Measurements from ENCODE around the gene PXMP4. TPM values are rescaled to one million over a fixed set of nuclear protein-coding genes. Genes with fewer than 3 reads are reported as not detected.
"Not testable (repeated sequence)": the region's sequence is repeated elsewhere in the genome, so short reads cannot be mapped to it uniquely, and the experiment has no call there.

The PXMP4 gene, protein sequence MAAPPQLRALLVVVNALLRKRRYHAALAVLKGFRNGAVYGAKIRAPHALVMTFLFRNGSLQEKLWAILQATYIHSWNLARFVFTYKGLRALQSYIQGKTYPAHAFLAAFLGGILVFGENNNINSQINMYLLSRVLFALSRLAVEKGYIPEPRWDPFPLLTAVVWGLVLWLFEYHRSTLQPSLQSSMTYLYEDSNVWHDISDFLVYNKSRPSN
- 7.7 TPM for polyA plus RNA-seq (2013, experiment 1 of 2; ENCODE audit: insufficient read length)
- 8.6 TPM for polyA plus RNA-seq (2013, experiment 2 of 2; ENCODE audit: insufficient read length)

DNA sequence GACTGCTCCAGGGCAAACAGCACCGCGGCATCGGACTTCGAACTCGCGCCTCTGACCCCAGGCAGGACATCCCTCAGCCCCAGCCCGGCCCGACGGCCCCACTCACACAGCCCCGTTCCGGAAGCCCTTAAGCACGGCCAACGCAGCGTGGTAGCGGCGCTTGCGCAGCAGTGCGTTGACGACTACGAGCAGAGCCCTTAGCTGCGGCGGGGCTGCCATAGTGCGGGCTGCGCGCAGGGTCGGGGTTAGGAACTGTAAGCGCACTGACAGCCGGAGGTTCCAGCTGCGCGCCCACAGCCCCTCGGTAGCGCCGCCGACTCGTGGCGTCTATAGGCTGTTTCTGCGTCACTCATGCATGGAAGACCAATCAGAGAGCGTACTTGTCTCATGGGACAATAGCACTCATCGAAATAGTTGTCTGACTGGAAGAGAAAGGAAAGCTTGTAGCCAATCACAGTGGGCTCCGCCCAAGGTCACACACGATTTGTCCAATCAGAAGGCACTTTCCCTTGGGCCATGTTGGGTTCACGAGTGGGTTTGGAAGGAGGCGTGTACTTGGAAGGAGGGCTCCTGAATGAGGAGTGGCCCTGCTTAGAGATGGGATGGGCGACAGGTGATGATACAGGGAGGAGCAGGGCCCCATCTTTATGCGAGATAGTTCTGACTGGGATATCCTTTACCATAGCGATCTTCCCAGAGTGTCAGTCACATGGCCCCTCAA lies at the start of gene PXMP4:
TSS of gene PXMP4 (minus strand) at position 322 of the 721 bp plus-strand sequence. CDS start at position 219, 103 bp downstream.
- DNase-seq, result peak; percentile 98

DNA sequence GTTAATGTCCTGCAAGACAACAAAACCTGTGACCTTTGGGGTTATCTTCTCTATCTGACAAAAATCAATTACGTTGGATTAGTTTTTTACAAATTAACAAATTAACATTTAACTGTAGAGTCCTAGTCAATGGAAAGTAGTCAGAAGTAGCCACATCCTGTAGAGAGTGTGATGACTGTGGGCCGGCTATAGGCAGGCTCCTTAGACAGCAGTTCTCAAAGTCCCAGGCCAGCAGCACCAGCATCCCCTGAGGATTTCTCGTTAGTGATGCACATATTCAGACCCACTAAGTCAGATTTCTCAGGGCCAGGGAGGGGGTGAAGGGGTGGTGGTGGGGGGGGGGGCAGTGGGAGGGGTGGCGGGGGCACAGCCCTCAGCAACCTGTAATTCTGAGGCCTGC lies 48.9 kb upstream of the PXMP4 start:
- DNase-seq, result no peak

DNA sequence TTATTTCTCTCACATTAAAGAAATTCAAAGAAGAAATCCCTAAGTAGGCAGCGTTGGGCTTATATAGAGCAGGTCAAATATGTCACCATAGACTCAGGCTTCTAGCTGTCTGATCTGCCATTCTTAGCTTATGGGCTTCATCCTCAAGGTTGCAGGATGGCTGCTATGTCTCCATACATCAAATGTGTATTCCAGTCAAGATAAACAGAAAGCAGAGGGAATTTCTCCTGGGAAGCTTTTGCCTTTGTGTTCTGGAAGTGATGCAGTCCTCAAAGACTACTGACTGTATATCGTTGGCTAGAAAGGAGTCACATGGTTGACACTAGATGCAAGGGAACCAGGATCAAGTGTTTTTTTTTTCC lies 47.6 kb upstream of the PXMP4 start:
- DNase-seq, result no peak

DNA sequence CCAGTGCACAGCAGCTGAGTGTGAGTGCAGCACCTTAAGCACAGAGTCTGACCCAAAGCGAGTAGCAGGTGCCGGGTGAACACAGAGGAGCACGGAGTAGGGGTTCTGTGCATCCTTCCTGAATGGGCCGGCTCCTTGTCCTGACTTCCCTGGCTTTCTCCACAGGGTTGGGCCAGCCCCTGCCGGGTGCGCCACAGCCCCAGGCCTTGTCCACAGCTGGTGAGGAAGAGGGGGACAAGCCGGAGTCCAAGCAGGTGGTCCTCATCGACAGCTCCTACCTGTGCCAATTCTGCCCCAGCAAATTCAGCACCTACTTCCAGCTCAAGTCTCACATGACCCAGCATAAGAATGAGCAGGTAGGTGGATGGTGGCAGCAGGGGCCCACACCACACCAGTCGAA lies 46.6 kb upstream of the PXMP4 start:
- DNase-seq, result no peak

DNA sequence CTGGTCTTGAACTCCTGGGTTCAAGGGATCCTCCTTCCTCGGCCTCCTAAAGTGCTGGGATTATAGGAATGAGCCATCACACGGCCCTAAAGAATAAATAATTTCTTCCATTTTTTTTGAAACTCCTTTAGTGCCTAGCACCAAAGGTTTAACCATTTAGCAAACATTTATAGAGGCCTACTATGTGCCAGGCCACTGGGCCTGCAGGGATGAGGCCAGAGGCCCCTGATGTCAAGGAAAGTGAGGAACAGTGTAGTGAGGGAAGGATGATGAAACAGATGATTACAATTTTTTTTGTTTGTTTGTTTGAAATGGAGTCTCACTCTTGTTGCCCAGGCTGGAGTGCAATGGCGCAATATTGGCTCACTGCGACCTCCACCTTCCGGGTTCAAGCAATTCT lies 45.5 kb upstream of the PXMP4 start:
- DNase-seq, result no peak

DNA sequence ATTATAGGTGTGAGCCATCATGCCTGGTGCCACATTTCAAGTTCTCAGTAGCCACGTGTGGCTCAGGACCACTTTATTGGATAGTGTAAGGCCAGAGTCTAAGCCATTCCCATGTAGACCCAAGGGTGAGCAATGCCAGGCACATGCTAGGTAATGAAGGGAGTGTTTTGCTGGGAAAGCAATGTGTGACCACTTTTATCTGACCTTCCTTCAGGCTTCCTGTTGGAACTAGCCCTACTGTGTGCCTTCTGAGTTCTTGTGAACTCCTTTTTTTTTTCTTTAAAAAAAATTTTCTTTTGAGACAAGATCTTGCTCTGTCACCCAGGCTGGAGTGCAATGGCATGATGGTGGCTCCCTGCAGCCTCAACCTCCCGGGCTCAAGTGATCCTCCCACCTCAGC lies 45.0 kb upstream of the PXMP4 start:
- DNase-seq, result no peak

DNA sequence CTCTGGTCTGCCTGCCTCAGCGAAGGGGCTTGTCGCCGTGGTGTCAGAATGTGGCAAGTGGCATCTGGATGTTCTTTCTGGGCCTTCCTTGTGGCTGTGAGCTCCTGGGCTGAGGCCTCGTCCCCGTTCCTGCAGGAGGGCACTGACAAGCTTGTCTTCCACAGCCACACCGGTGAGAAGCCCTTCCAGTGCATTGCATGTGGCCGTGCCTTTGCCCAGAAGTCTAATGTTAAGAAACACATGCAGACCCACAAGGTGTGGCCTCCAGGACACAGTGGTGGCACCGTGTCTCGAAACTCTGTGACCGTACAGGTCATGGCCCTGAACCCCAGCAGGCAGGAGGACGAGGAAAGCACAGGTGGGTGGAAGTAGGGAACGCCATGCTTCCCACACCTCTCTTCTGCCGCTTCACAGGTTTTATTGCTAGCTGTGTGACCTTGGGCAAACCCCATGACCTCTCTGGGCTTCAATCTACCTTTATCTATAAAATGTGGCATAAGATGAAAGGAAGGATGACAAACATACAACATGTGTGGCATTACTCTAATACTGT lies 41.7 kb upstream of the PXMP4 start:
- no peak for DNase-seq

DNA sequence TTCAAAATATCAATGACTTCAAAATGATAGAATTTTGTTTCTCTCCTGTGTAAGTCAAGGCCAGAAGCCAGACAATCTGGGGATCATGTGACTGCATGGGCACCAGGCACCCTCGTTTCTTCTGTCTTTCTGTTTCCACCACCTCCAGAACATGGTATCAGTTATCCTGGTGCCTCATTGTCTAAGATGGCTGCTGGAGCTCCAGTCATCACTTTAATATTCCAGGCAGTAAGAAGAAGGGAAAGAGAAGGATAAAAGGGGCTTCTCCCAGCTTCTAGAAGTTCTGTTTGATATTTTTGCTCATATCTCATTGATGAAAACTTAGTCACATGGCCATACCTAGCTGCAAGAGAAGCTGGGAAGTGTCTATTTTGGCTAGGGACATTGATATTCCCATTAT lies 37.3 kb upstream of the PXMP4 start:
- DNase-seq, result no peak

DNA sequence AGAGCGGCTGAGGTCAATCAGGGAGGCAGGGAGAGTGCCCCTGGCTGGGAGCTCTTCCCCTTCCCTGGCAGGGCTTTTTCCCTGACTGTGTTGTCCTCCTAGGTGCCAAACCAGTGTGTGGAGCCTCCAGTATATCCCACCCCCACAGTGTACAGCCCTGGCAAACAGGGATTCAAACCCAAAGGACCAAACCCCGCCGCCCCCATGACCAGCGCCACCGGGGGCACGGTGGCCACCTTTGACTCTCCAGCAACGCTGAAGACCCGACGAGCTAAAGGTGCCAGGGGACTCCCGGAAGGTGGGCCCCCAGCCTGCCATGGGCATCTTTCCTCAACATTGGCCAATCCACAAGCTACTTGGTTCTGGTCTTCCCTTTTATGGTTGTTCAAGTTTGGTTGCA lies 36.9 kb upstream of the PXMP4 start:
- no peak for DNase-seq

DNA sequence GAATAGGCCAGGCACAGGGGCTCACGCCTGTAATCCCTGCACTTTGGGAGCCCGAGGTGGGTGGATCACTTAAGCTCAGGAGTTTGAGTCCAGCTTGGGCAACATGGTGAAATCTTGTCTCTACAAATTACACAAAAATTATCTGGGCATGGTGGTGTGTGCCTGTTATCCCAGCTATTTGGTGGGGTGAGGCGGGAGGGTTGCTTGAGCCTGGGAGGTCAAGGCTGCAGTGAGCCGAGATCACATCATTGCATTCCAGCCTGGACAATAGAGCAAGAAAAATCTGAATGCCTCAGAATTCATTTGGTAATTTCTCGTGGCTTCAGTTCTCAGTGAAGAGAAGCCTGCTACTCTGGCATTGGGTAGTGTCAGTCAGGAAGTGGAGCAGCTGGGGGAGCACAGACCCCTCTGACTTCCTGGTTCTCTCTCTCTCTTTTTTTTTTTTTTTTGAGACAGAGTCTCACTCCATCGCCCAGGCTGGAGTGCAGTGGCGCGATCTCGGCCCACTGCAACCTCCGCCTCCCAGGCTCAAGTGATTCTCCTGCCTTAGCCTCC lies 35.9 kb upstream of the PXMP4 start:
- not testable (repeated sequence) for DNase-seq

DNA sequence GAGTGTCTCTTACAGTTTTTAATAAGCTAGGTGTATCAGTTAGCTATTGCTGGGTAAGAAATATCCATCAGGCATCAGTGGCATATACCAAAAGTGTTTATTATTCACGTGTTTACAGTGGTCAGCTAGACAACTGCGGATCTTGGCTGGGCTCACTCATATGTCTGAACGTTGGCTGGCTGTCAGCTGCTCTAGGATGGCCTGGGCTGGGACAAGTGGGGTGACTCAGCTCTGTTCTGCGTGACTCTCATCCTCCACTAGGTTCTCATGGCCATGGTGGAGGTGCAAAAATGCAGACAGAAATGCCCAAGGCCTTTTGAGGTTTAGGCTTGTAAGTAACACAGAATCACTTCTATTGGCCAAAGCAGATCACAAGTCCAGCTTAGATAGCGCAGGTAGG lies 33.7 kb upstream of the PXMP4 start:
- no peak for DNase-seq

DNA sequence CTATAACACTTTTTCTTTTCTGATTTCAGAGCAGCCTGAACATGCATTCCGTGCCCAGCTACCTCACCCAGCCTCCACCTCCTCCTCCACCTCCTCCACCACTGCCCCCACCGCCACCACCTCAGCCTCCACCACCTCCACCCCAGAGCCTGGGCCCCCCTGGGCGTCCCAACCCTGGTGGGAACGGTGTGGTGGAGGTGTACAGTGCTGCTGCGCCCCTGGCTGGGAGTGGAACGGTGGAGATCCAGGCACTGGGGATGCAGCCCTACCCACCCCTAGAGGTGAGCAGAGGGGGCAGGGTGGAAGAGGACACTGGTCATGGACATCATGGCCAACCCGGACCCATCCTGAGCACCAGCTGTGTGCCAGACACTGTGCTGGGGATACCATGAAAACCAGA lies 33.0 kb upstream of the PXMP4 start:
- no peak for DNase-seq

DNA sequence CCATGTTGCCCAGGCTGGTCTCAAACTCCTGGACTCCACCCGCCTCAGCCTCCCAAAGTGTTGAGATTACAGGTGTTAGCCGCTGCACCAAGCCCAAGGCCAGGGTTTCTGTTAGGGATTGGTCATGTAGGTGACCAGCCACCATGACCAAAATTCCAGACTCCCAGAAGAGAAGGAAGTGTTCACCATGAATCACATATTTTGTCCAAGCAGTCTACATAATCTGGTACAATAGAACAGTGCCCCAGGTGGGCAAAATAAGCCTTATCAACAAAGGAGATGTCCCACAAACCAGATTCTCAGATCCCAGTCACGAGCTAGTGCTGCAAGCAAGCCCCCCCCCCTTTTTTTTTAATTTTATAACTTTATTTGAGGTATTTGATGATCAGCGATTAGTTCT lies 31.7 kb upstream of the PXMP4 start:
- DNase-seq, result no peak

DNA sequence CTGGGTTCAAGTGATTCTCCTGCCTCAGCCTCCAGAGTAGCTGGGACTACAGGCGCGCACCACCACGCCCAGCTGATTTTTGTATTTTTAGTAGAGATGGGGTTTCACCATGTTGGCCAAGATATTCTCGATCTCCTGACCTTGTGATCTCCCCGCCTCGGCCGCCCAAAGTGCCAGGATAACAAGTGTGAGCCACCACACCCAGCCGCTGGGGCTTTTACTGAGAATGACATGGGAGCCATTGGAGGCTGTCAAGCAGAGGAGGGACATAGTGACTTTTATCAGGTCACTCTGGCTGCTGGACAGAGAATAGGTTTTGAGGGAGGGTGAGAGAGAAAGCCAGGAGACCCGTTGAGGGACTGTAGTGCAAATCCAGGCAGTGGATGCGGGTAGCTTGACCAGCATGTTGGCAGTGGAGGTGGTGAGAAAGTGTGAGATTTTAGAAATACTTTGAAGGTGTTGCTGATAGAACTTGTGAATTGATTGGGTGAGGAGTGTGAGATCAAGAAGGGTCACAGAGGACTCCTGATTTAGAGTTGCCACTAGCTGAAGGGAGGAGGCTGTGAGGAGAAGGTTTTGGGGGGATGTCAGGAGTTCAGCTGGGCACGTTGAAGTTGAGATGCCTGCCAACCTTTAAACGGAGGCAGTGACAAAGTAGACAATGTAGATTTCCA lies 26.4 kb upstream of the PXMP4 start:
- no peak for DNase-seq

DNA sequence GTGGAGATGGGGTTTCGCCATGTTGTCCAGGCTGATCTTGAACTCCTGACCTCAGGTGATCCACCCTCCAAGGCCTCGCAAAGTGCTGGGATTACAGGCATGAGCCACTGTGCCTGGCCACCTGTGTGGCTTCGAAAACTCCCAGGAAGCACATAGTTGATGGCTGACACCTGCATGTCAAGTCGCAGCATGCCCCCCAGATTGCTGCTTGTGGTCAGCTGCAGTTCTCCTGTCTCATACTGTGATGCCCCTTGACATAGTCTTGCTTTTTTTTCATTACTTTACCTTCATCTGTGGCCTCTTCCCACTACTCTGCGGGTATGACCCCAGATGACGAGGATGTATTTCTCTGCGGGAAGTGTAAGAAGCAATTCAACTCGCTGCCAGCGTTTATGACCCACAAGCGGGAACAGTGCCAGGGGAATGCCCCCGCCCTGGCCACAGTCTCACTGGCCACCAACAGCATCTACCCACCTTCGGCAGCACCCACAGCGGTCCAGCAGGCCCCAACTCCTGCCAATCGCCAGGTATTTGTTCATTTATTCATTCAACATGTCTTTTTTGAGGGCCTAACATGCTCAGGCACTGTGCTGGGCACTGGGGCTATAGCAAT lies 24.8 kb upstream of the PXMP4 start:
- DNase-seq, result no peak

DNA sequence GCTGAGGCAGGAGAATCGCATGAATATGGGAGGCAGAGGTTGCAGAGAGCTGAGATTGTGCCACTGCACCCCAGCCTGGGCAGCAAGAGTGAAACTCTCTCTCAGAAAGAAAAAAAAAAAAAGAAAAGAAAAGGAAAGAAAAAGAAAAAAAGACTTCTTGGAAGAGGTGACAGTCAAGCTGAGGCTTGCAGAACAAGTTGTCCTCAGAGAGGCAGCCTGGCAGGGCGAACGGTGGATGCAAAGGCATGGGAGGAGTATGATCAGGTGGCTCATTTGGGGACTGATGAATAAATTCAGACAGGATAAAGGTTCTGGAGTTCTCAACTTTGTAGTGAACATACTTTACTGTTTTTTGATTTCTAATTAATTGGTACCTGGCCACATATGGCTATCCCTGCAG lies 24.1 kb upstream of the PXMP4 start:
- DNase-seq, result no peak

DNA sequence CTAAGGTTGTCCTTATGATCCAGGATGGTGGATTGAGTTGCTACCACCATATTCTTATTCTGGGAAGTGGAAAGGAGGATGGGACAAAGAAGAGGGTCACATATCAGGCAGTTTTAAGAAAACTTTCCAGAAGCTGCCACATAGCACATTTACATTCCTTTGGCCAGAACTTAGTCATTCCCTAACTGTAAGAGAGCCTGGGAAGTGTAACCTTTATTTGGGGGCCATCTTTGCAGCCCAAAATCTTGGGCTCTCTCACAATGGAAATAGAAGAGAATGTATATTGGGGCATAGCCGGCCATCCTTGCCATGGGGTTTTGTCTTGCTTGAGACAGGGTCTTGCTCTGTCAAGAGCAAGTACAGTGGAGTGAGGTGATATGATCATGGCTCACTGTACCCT lies 20.1 kb upstream of the PXMP4 start:
- DNase-seq, result no peak

DNA sequence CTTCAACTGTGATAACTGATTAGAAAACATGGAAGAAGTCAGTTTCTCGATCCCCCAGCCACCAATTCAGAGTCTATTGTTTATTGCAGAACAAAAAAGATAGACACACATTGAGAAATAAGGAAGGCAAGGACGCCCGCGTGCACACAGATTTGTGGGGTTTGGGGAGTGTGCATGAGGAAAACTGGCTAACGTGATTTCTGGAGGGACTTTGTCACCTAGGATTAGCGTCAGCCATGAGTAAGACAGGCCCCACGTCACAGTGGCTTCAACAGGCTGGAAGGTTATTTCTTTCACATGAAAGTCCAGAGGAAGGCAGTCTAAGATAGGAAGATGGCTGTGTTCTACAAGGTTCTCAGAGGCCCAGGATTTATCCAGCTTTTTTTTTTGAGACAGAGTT lies 19.4 kb upstream of the PXMP4 start:
- DNase-seq, result no peak

DNA sequence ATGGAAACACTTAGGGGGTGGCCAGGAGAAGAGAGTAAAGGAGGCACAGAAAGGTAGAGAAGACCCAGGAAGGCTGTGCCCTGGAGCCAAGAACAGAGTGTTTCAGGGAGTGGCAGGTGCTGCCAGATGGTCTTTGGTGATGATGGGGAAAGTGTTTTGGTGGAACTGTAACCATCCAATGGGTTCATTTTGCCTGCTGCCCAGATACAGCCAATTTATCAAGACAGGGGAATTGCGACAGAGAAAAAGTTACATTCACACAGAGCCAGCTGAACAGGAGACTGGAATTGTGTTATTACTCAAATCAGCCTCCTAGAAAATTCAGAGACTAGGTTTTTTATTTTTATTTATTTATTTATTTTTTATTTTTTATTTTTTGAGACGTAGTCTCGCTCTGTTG lies 16.9 kb upstream of the PXMP4 start:
- no peak for DNase-seq

DNA sequence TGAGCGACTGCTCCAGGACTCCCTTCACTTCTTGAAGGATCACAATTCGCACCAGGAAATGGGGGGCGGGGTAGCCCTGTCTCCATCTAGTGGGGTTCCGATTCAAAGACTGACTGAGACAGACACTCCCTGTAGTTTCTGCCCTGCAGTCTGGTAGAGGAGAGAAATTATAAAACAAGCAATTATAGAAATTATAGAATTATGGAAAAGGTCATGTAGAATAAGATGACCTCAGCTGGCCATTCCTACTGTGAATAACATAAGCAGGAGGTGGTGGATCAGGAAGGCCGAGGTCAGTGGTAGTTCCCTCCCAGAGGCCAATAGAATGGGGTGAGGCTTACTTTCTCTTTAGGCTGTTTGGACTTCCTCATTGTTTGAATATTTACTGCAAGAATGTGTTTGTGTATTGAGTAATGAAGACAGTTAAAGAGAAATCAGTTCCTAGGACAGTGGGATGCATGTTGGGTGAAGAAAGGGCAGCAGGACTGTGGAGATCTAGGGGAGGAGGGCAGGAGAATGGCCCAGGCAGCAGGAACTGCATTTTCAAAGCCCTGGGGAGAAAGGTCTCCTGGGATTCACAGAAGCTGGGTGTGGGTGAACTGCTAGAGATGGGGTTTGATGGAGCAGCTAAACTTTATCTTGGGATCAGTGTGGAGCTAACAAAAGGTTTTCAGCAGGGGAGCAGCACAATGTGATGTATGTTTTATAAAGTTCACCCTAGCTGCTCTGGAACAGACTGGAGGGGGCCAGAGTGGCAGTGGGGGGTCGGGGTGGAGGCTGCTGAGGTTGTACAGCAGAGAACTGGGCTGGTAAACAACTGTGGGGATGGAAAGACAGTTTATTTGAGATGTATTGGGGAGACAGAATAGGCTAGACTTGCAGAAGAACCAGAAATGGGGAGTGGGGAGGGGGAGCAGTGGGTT lies 13.8 kb upstream of the PXMP4 start:
- peak; percentile 75 for DNase-seq

DNA sequence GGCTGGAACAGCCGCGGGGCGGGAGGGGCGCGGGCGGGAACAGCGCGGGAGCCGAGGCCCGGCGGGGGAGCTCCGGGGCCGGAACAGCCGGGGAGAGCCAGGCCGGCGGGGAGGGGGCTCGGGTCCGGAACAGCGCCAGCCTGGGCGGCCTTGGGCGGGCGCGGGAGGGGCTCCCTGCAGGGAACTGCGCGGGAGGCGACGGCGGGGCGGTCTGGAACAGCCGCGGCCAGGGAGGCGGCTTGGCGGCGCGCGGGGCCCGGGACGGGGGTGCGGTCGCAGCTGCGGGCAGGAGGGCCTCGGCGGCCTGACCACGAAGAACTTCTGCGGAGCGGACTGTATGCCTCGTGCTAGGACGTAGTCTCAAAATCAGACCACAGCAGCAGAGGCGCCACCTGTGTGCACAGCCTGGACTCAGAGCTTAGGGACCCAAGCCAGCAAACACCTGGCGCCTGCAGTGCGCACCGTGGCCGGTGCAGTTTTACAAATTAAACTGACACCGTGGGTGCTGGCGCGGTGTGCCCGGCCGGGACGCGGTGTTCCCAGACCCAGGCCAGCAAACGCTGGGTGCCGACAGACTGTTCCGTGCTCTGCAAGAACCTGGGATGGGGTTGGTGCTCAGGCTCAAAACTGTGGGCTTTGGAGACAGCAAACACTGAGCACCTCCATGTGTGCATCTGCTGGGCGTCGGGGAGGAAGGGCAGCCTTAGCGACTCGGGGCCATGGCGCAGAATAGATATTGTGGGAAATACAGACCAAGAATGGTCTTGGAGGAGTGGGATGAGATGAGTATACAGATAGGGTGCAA lies 12.3 kb upstream of the PXMP4 start:
- no peak for DNase-seq

Measured in fibroblast of skin of abdomen (primary cell).